MM.1S (cell line): ENCODE measurements around the gene CTNNA3.

Experiments
- DNase-seq: peaks from one replicate; pipeline ENCODE4 v3.0.0-alpha.2; 2015
- H2AFZ ChIP-seq: fragments of 300-600 bp; sonication (generic); 2 replicates; pipeline ENCODE4 v1.6.0; 2016; ENCODE audit warnings: antibody characterized with exemption, low read length
- H3F3A ChIP-seq: fragments of 300-600 bp; sonication (generic); 2 replicates; pipeline ENCODE4 v1.6.1; 2016; ENCODE audit warnings: mild to moderate bottlenecking, antibody characterized with exemption, low read length, moderate library complexity, mixed read lengths; ENCODE audit not compliant: insufficient read depth
- H3K27ac ChIP-seq: fragments of 300-600 bp; sonication (generic); 2 replicates; pipeline ENCODE4 v1.5.1; 2016; ENCODE audit warnings: mild to moderate bottlenecking, low read length
- H3K27me3 ChIP-seq: fragments of 300-600 bp; sonication (generic); replicated peaks from 2 replicates; pipeline ENCODE4 v1.6.0; 2016; ENCODE audit warnings: low read length; ENCODE audit not compliant: insufficient read depth
- H3K36me3 ChIP-seq: fragments of 300-600 bp; sonication (generic); replicated peaks from 2 replicates; pipeline ENCODE4 v1.6.1; 2016; ENCODE audit warnings: mild to moderate bottlenecking, low read length, mixed read lengths; ENCODE audit not compliant: insufficient read depth
- H3K4me1 ChIP-seq: fragments of 300-600 bp; sonication (generic); 2 replicates; pipeline ENCODE4 v1.6.1; 2016; ENCODE audit warnings: low read length, mixed read lengths
- H3K4me2 ChIP-seq: fragments of 300-600 bp; sonication (generic); 2 replicates; pipeline ENCODE4 v1.6.0; 2016; ENCODE audit warnings: low read depth, low read length
- H3K4me3 ChIP-seq: fragments of 300-600 bp; sonication (generic); 2 replicates; pipeline ENCODE4 v1.5.1; 2016; ENCODE audit warnings: low read length, mixed read lengths
- H3K79me2 ChIP-seq: fragments of 300-600 bp; sonication (generic); 2 replicates; pipeline ENCODE4 v1.6.1; 2016; ENCODE audit warnings: mixed run types, low read length, mixed read lengths
- H3K9ac ChIP-seq: fragments of 300-600 bp; sonication (generic); 2 replicates; pipeline ENCODE4 v1.6.1; 2016; ENCODE audit warnings: low read length, mixed read lengths
- H3K9me2 ChIP-seq: fragments of 300-600 bp; sonication (generic); replicated peaks from 2 replicates; pipeline ENCODE4 v1.6.1; 2016; ENCODE audit warnings: mild to moderate bottlenecking, low read length, mixed read lengths; ENCODE audit not compliant: insufficient read depth
- H3K9me3 ChIP-seq: fragments of 300-600 bp; sonication (generic); replicated peaks from 2 replicates; pipeline ENCODE4 v1.6.1; 2016; ENCODE audit warnings: mild to moderate bottlenecking, low read length, mixed read lengths; ENCODE audit not compliant: insufficient read depth
- H4K20me1 ChIP-seq: fragments of 300-600 bp; sonication (generic); 2 replicates; pipeline ENCODE4 v1.6.1; 2016; ENCODE audit warnings: mild to moderate bottlenecking, low read length, moderate library complexity, mixed read lengths; ENCODE audit not compliant: insufficient read depth
- EZH2 ChIP-seq: fragments of 300-600 bp; sonication (generic); optimal IDR thresholded peaks from 2 replicates; pipeline ENCODE3; 2017; ENCODE audit warnings: low read depth, mild to moderate bottlenecking, antibody characterized with exemption, low read length, mixed read lengths
- EZH2phosphoT487 ChIP-seq: fragments of 300-600 bp; sonication (generic); IDR thresholded peaks from 2 replicates; pipeline ENCODE4 v1.6.1; 2018; ENCODE audit warnings: antibody characterized with exemption, low read length
- TF ChIP-seq, protein P1 (sequence below): fragments of 300-600 bp; sonication (generic); IDR thresholded peaks from 2 replicates; pipeline ENCODE4 v1.5.1; 2016; ENCODE audit warnings: antibody characterized with exemption, low read length, mixed read lengths

Gene CTNNA3

GRCh38 chr10:66394342-66395063 lies 1301.5 kb downstream of the CTNNA3 start:
- Histone ChIP-seq H3K9ac (no peak overlapping the region), H3F3A (no peaks in the 10 kb centered on the region), H2AFZ (no peak overlapping the region), H3K27me3 (no peaks in the 10 kb centered on the region), H4K20me1 (no peaks in the 10 kb centered on the region), H3K27ac (no peak overlapping the region), H3K9me3 (no peaks in the 10 kb centered on the region), H3K9me2 (no peaks in the 10 kb centered on the region), H3K79me2 (no peaks in the 10 kb centered on the region), H3K36me3 (no peaks in the 10 kb centered on the region), H3K4me2 (no peak overlapping the region), H3K4me3 (no peak overlapping the region), H3K4me1 (no peaks in the 10 kb centered on the region)
- TF ChIP-seq EZH2phosphoT487 (no peak), EZH2 (no peak)
- TF ChIP-seq, protein P1, sequence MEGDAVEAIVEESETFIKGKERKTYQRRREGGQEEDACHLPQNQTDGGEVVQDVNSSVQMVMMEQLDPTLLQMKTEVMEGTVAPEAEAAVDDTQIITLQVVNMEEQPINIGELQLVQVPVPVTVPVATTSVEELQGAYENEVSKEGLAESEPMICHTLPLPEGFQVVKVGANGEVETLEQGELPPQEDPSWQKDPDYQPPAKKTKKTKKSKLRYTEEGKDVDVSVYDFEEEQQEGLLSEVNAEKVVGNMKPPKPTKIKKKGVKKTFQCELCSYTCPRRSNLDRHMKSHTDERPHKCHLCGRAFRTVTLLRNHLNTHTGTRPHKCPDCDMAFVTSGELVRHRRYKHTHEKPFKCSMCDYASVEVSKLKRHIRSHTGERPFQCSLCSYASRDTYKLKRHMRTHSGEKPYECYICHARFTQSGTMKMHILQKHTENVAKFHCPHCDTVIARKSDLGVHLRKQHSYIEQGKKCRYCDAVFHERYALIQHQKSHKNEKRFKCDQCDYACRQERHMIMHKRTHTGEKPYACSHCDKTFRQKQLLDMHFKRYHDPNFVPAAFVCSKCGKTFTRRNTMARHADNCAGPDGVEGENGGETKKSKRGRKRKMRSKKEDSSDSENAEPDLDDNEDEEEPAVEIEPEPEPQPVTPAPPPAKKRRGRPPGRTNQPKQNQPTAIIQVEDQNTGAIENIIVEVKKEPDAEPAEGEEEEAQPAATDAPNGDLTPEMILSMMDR = no peak
- no peak for DNase-seq

- Histone ChIP-seq H3K9me2 (no peaks in the 10 kb centered on the region), H3K4me2 (no peak overlapping the region), H3K79me2 (no peaks in the 10 kb centered on the region), H3K9me3 (no peaks in the 10 kb centered on the region), H3K36me3 (no peaks in the 10 kb centered on the region), H3K9ac (no peak overlapping the region), H4K20me1 (no peaks in the 10 kb centered on the region), H3K4me1 (no peaks in the 10 kb centered on the region), H3K27ac (no peak overlapping the region), H2AFZ (no peak overlapping the region), H3K4me3 (no peak overlapping the region), H3F3A (no peaks in the 10 kb centered on the region), H3K27me3 (no peaks in the 10 kb centered on the region)
- DNase-seq = no peak
- TF ChIP-seq, protein P1 = no peak
- TF ChIP-seq EZH2 (no peak), EZH2phosphoT487 (no peak)
Observed at GRCh38 chr10:66390926-66391325, 1305.1 kb downstream of the CTNNA3 start.

GRCh38 chr10:66381045-66381444 lies 1315.0 kb downstream of the CTNNA3 start:
- Histone ChIP-seq H2AFZ (no peak overlapping the region), H4K20me1 (no peaks in the 10 kb centered on the region), H3F3A (no peaks in the 10 kb centered on the region), H3K9me2 (no peaks in the 10 kb centered on the region), H3K79me2 (no peaks in the 10 kb centered on the region), H3K4me3 (no peak overlapping the region), H3K4me2 (no peak overlapping the region), H3K36me3 (no peaks in the 10 kb centered on the region), H3K4me1 (no peaks in the 10 kb centered on the region), H3K27ac (no peak overlapping the region), H3K27me3 (no peaks in the 10 kb centered on the region), H3K9me3 (no peaks in the 10 kb centered on the region), H3K9ac (no peak overlapping the region)
- DNase-seq = no peak
- no peak for TF ChIP-seq EZH2phosphoT487
- TF ChIP-seq, protein P1 = no peak
- TF ChIP-seq EZH2 = no peak
